DMS79 (cell line): ENCODE results near the gene BCL11A.

Experiments used
- DNase-seq: peaks from one replicate; lab custom pipeline; 2025; lab: John Stamatoyannopoulos, UW

BCL11A gene

DNA sequence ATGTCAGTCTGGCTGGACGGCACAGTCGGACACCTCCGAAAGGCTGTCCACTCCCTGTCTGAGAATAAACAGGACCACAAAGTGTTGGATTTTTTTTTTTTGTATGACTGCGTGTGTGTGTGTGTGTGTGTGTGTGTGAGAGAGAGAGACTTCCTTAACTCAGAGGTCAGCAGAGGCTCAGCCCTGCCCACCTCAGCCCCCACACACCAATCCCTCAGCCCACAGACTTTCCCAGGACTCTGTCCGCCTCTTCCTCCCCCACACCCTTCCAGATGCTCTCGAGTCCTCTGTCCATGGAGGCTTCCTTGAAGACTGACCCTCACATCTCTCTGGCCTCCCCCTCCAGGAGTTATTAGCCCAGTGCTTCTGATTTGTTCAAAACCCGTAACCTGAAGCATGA lies 147.3 kb downstream of the BCL11A start:
- no peak for DNase-seq

DNA sequence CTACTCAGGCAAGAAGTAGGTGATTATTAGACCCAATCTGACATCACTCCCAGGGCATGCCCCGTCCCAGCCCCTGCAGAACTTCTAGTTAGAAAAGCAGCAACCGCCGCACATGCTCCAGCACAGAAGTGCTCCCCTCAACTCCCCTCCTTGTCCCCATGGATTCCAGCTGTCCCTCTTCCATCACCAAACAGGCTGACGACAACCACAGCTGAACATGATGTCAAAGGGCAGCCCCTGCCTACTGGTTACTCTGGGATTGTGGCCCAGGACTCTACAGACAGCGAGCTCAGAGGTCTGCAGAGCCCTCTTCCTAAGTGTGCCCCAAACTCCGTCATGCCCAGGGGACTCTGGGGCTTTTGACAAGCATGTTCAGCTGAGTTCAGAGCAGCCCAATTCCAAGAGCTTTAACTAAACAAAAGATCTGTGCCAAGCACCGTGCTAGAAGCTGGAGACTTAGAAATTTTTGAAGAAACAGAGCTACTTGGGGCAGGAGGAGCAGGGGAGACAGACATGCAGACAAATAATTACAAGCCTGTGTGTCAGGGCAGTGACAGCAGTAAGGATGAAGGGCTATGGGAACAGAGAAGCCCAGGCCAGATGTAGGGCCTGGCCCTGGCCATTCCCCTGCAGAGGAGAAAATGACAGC lies 148.1 kb downstream of the BCL11A start:
- DNase-seq = no peak
